ENCODE data around the gene FRMPD4. TPM values are rescaled to one million over a fixed set of nuclear protein-coding genes. Genes with fewer than 3 reads are reported as not detected.

FRMPD4 gene
- total RNA-seq, 1 experiment from 2014 or later = not detected

- Mint-ChIP-seq H3K4me3 (ENCODE audit: unreplicated experiment) (no peak overlapping the region), H3K27ac (ENCODE audit: unreplicated experiment) (no peak overlapping the region), H3K27me3 (ENCODE audit: insufficient read depth, unreplicated experiment) (peaks cover 7% of the 10 kb centered on the region), H3K9me3 (ENCODE audit: unreplicated experiment) (no peaks in the 10 kb centered on the region), H3K36me3 (ENCODE audit: insufficient read depth, unreplicated experiment) (no peaks in the 10 kb centered on the region), H3K4me1 (ENCODE audit: low read depth, unreplicated experiment) (no peaks in the 10 kb centered on the region)
- H3K4me3 ChIP-seq (ENCODE audit: low read depth, low read length) = no peak overlapping the region
- no TSS peak for BruUV-seq (replicated peaks)
- no peaks in the 10 kb centered on the region for H3K36me3 ChIP-seq (ENCODE audit: control insufficient read depth, insufficient read depth, low read length)
- CTCF ChIA-PET = no interaction called here
- peak; percentile 25 to 30 for TF ChIP-seq CTCF (IDR thresholded peaks at IDR 0.05; ENCODE audit: insufficient read depth in 1 of 2, low read depth in 1 of 2, low read length in 1 of 2, severe bottlenecking in 1 of 2, unreplicated experiment in 1 of 2)
- peak in 1 of 2 experiments; percentile 26 for DNase-seq
- POLR2A ChIA-PET = no interaction called here
- no peaks in the 10 kb centered on the region for H3K27me3 ChIP-seq (replicated peaks; ENCODE audit: control insufficient read depth, insufficient read depth, low read length)
- H3K4me1 ChIP-seq = no peaks in the 10 kb centered on the region
- intact Hi-C loops (cut with micrococcal nuclease; ENCODE audit: unreplicated experiment) = loop anchor here (10.0 kb wide), 1 partner anchor 171 kb away; no protein-coding TSS in a partner anchor
- H3K9me3 ChIP-seq = no peaks in the 10 kb centered on the region
Observed at GRCh38 chrX:12115377-12115776, 22.9 kb upstream of the FRMPD4 start.

GRCh38 chrX:12118134-12118533 lies 20.1 kb upstream of the FRMPD4 start:
- H3K4me1 ChIP-seq = no peaks in the 10 kb centered on the region
- H3K9me3 Mint-ChIP-seq (ENCODE audit: unreplicated experiment) = no peaks in the 10 kb centered on the region

GRCh38 chrX:12128017-12128416 lies 10.3 kb upstream of the FRMPD4 start:
- H3K4me3 Mint-ChIP-seq (ENCODE audit: unreplicated experiment) = no peak overlapping the region
- no TSS peak for BruUV-seq (replicated peaks)
- intact Hi-C loops (cut with micrococcal nuclease; ENCODE audit: unreplicated experiment) = no loop called here
- H3K4me3 ChIP-seq (ENCODE audit: low read depth, low read length) = no peak overlapping the region
- no peaks in the 10 kb centered on the region for H3K4me1 Mint-ChIP-seq (ENCODE audit: low read depth, unreplicated experiment)
- no peaks in the 10 kb centered on the region for H3K27me3 ChIP-seq (replicated peaks; ENCODE audit: control insufficient read depth, insufficient read depth, low read length)
- no peaks in the 10 kb centered on the region for H3K36me3 Mint-ChIP-seq (ENCODE audit: insufficient read depth, unreplicated experiment)
- no peak for DNase-seq
- ChIA-PET POLR2A (no interaction called here), CTCF (no interaction called here)
- no peak overlapping the region for H3K27ac Mint-ChIP-seq (ENCODE audit: unreplicated experiment)
- H3K9me3 ChIP-seq = no peaks in the 10 kb centered on the region
- no peak for TF ChIP-seq CTCF (IDR thresholded peaks at IDR 0.05; ENCODE audit: insufficient read depth in 1 of 2, low read depth in 1 of 2, low read length in 1 of 2, severe bottlenecking in 1 of 2, unreplicated experiment in 1 of 2)
- no peaks in the 10 kb centered on the region for H3K4me1 ChIP-seq
- no peaks in the 10 kb centered on the region for H3K27me3 Mint-ChIP-seq (ENCODE audit: insufficient read depth, unreplicated experiment)
- H3K36me3 ChIP-seq (ENCODE audit: control insufficient read depth, insufficient read depth, low read length) = no peaks in the 10 kb centered on the region
- peaks cover 16% of the 10 kb centered on the region for H3K9me3 Mint-ChIP-seq (ENCODE audit: unreplicated experiment)

More at GRCh38 chrX:12118134-12118533, 20.1 kb upstream of the FRMPD4 start:
- Histone ChIP-seq H3K36me3 (ENCODE audit: control insufficient read depth, insufficient read depth, low read length) (no peaks in the 10 kb centered on the region), H3K4me3 (ENCODE audit: low read depth, low read length) (no peak overlapping the region), H3K27me3 (replicated peaks; ENCODE audit: control insufficient read depth, insufficient read depth, low read length) (no peaks in the 10 kb centered on the region), H3K9me3 (no peaks in the 10 kb centered on the region)
- H3K4me1 Mint-ChIP-seq (ENCODE audit: low read depth, unreplicated experiment) = no peaks in the 10 kb centered on the region
- DNase-seq = no peak
- TF ChIP-seq CTCF (IDR thresholded peaks at IDR 0.05; ENCODE audit: insufficient read depth in 1 of 2, low read depth in 1 of 2, low read length in 1 of 2, severe bottlenecking in 1 of 2, unreplicated experiment in 1 of 2) = no peak
- ChIA-PET POLR2A (no interaction called here), CTCF (no interaction called here)
- no peak overlapping the region for H3K4me3 Mint-ChIP-seq (ENCODE audit: unreplicated experiment)
- H3K27ac Mint-ChIP-seq (ENCODE audit: unreplicated experiment) = no peak overlapping the region
- BruUV-seq (replicated peaks) = no TSS peak
- intact Hi-C loops (cut with micrococcal nuclease; ENCODE audit: unreplicated experiment) = loop anchor here (10.0 kb wide), 1 partner anchor 173 kb away; no protein-coding TSS in a partner anchor
- no peaks in the 10 kb centered on the region for H3K36me3 Mint-ChIP-seq (ENCODE audit: insufficient read depth, unreplicated experiment)
- peaks cover 7% of the 10 kb centered on the region for H3K27me3 Mint-ChIP-seq (ENCODE audit: insufficient read depth, unreplicated experiment)
